Stimulated activated CD4-positive, alpha-beta T cell treated with anti-CD3 and anti-CD28 coated beads, Interleukin-1b, Interleukin-23, amount 100 ng/mL, for 4 hours (primary cell): ENCODE data around the gene FCER1A.

ENCODE experiments used
- DNase-seq, 2 donors: peaks; one replicate each; pipeline ENCODE4 v3.0.0-alpha.2; 2020; ENCODE audit warnings: low read depth in 2 of 2

Gene FCER1A

GRCh38 chr1:159352436-159352835 is 50.3 kb downstream of the FCER1A start:
- no peak for DNase-seq
